Measurements from ENCODE around the gene LRCOL1.

Gene LRCOL1

GRCh38 chr12:132592282-132592970, 18.0 kb downstream of the LRCOL1 start:
- no peaks in the 10 kb centered on the region for H3K9me3 Mint-ChIP-seq
- H3K27ac Mint-ChIP-seq = no peak overlapping the region
- no peak overlapping the region for H3K4me3 Mint-ChIP-seq
- H3K36me3 Mint-ChIP-seq = no peaks in the 10 kb centered on the region
- no peak for ATAC-seq (ENCODE audit: low read depth)
- peaks cover 13% of the 10 kb centered on the region for H3K27me3 Mint-ChIP-seq
- peaks cover 13% of the 10 kb centered on the region for H3K4me1 Mint-ChIP-seq
- no peak for DNase-seq (ENCODE audit: low spot score in 2 of 2)

- DNase-seq (ENCODE audit: low spot score in 2 of 2) (no peak), ATAC-seq (ENCODE audit: low read depth) (no peak)
- Mint-ChIP-seq H3K36me3 (no peaks in the 10 kb centered on the region), H3K4me3 (no peak overlapping the region), H3K9me3 (no peaks in the 10 kb centered on the region), H3K27ac (no peak overlapping the region), H3K27me3 (peaks cover 11% of the 10 kb centered on the region), H3K4me1 (peaks cover 9% of the 10 kb centered on the region)
Observed at GRCh38 chr12:132591107-132591935, 19.1 kb downstream of the LRCOL1 start.

GRCh38 chr12:132588821-132589669, 21.3 kb downstream of the LRCOL1 start:
- peaks cover 4% of the 10 kb centered on the region for H3K4me1 Mint-ChIP-seq
- ATAC-seq (ENCODE audit: low read depth) = no peak
- no peaks in the 10 kb centered on the region for H3K9me3 Mint-ChIP-seq
- H3K4me3 Mint-ChIP-seq = no peak overlapping the region
- no peak overlapping the region for H3K27ac Mint-ChIP-seq
- no peak for DNase-seq (ENCODE audit: low spot score in 2 of 2)
- H3K27me3 Mint-ChIP-seq = peaks cover 10% of the 10 kb centered on the region
- peaks cover under 1% of the 10 kb centered on the region for H3K36me3 Mint-ChIP-seq

GRCh38 chr12:132588319-132588718, 22.1 kb downstream of the LRCOL1 start:
- H3K4me1 Mint-ChIP-seq = no peaks in the 10 kb centered on the region
- H3K27ac Mint-ChIP-seq = no peak overlapping the region
- H3K36me3 Mint-ChIP-seq = peaks cover 5% of the 10 kb centered on the region
- H3K9me3 Mint-ChIP-seq = no peaks in the 10 kb centered on the region
- ATAC-seq (ENCODE audit: low read depth) (no peak), DNase-seq (ENCODE audit: low spot score in 2 of 2) (no peak)
- H3K27me3 Mint-ChIP-seq = peaks cover 7% of the 10 kb centered on the region
- H3K4me3 Mint-ChIP-seq = no peak overlapping the region

- DNase-seq (ENCODE audit: low spot score in 2 of 2) = no peak
- Mint-ChIP-seq H3K27me3 (peaks cover 6% of the 10 kb centered on the region), H3K36me3 (peaks cover 5% of the 10 kb centered on the region), H3K4me1 (no peaks in the 10 kb centered on the region), H3K9me3 (no peaks in the 10 kb centered on the region), H3K27ac (no peak overlapping the region), H3K4me3 (no peak overlapping the region)
- ATAC-seq (ENCODE audit: low read depth) = no peak
Observed at GRCh38 chr12:132587781-132588180, 22.6 kb downstream of the LRCOL1 start.

GRCh38 chr12:132586929-132587328, 23.5 kb downstream of the LRCOL1 start:
- no peak for ATAC-seq (ENCODE audit: low read depth)
- H3K4me3 Mint-ChIP-seq = no peak overlapping the region
- no peaks in the 10 kb centered on the region for H3K9me3 Mint-ChIP-seq
- DNase-seq (ENCODE audit: low spot score in 2 of 2) = no peak
- no peaks in the 10 kb centered on the region for H3K4me1 Mint-ChIP-seq
- H3K27me3 Mint-ChIP-seq = peaks cover 2% of the 10 kb centered on the region
- peak overlapping the region; percentile 84 for H3K27ac Mint-ChIP-seq
- H3K36me3 Mint-ChIP-seq = peaks cover 5% of the 10 kb centered on the region

- no peak overlapping the region for H3K4me3 Mint-ChIP-seq
- peaks cover 2% of the 10 kb centered on the region for H3K27me3 Mint-ChIP-seq
- no peaks in the 10 kb centered on the region for H3K9me3 Mint-ChIP-seq
- DNase-seq (ENCODE audit: low spot score in 2 of 2) (no peak), ATAC-seq (ENCODE audit: low read depth) (no peak)
- H3K36me3 Mint-ChIP-seq = peaks cover 10% of the 10 kb centered on the region
- no peaks in the 10 kb centered on the region for H3K4me1 Mint-ChIP-seq
- H3K27ac Mint-ChIP-seq = no peak overlapping the region
Observed at GRCh38 chr12:132585177-132585576, 25.2 kb downstream of the LRCOL1 start.

- Mint-ChIP-seq H3K27ac (no peak overlapping the region), H3K4me1 (no peaks in the 10 kb centered on the region), H3K4me3 (no peak overlapping the region), H3K36me3 (peaks cover 13% of the 10 kb centered on the region), H3K27me3 (peaks cover 2% of the 10 kb centered on the region), H3K9me3 (no peaks in the 10 kb centered on the region)
- DNase-seq (ENCODE audit: low spot score in 2 of 2) (no peak), ATAC-seq (ENCODE audit: low read depth) (no peak)
Observed at GRCh38 chr12:132584429-132584828, 26.0 kb downstream of the LRCOL1 start.

GRCh38 chr12:132583736-132584135, 26.6 kb downstream of the LRCOL1 start:
- H3K9me3 Mint-ChIP-seq = no peaks in the 10 kb centered on the region
- no peak overlapping the region for H3K4me3 Mint-ChIP-seq
- H3K27ac Mint-ChIP-seq = no peak overlapping the region
- ATAC-seq (ENCODE audit: low read depth) = no peak
- no peaks in the 10 kb centered on the region for H3K4me1 Mint-ChIP-seq
- no peak for DNase-seq (ENCODE audit: low spot score in 2 of 2)
- peaks cover 2% of the 10 kb centered on the region for H3K27me3 Mint-ChIP-seq
- peaks cover 16% of the 10 kb centered on the region for H3K36me3 Mint-ChIP-seq

GRCh38 chr12:132583411-132583710, 27.0 kb downstream of the LRCOL1 start:
- Mint-ChIP-seq H3K4me3 (no peak overlapping the region), H3K27ac (no peak overlapping the region), H3K9me3 (no peaks in the 10 kb centered on the region), H3K27me3 (peaks cover 2% of the 10 kb centered on the region), H3K4me1 (no peaks in the 10 kb centered on the region), H3K36me3 (peaks cover 18% of the 10 kb centered on the region)
- DNase-seq (ENCODE audit: low spot score in 2 of 2) (no peak), ATAC-seq (ENCODE audit: low read depth) (no peak)

- no peak overlapping the region for H3K27ac Mint-ChIP-seq
- peaks cover 2% of the 10 kb centered on the region for H3K27me3 Mint-ChIP-seq
- DNase-seq (ENCODE audit: low spot score in 2 of 2) (no peak), ATAC-seq (ENCODE audit: low read depth) (no peak)
- no peaks in the 10 kb centered on the region for H3K4me1 Mint-ChIP-seq
- H3K9me3 Mint-ChIP-seq = no peaks in the 10 kb centered on the region
- peaks cover 20% of the 10 kb centered on the region for H3K36me3 Mint-ChIP-seq
- no peak overlapping the region for H3K4me3 Mint-ChIP-seq
Observed at GRCh38 chr12:132582582-132583410, 27.6 kb downstream of the LRCOL1 start.

GRCh38 chr12:132582058-132582420, 28.3 kb downstream of the LRCOL1 start:
- Mint-ChIP-seq H3K27ac (no peak overlapping the region), H3K36me3 (peaks cover 21% of the 10 kb centered on the region), H3K4me3 (no peak overlapping the region), H3K9me3 (no peaks in the 10 kb centered on the region), H3K27me3 (peaks cover 2% of the 10 kb centered on the region), H3K4me1 (no peaks in the 10 kb centered on the region)
- ATAC-seq (ENCODE audit: low read depth) (no peak), DNase-seq (ENCODE audit: low spot score in 2 of 2) (no peak)

- H3K36me3 Mint-ChIP-seq = peaks cover 23% of the 10 kb centered on the region
- no peak overlapping the region for H3K4me3 Mint-ChIP-seq
- no peaks in the 10 kb centered on the region for H3K9me3 Mint-ChIP-seq
- no peak for ATAC-seq (ENCODE audit: low read depth)
- H3K27me3 Mint-ChIP-seq = peaks cover under 1% of the 10 kb centered on the region
- H3K27ac Mint-ChIP-seq = no peak overlapping the region
- no peak for DNase-seq (ENCODE audit: low spot score in 2 of 2)
- no peaks in the 10 kb centered on the region for H3K4me1 Mint-ChIP-seq
Observed at GRCh38 chr12:132581348-132582057, 28.9 kb downstream of the LRCOL1 start.
